ENCODE data around the gene SPOP.

DNA sequence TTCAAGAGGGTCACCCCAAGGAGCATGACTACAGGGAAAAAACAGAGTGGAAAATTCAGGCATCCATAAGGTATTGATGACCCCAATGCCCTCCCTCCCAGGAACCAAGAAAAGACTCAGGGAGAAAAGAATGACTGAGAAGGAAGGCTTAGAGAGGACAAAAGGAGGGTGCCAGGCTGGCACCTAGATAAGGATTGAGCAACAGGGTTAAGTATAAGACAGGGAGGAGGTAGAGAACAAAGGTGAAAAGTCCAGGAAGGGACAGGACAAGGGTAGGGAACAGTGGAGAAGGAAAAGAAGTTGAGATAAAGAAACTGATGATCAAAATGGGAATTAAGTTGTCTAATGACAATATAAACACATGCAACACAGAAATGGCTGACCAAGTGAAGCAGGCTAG is 27.4 kb upstream of the SPOP start:
- TF ChIP-seq, protein P1, sequence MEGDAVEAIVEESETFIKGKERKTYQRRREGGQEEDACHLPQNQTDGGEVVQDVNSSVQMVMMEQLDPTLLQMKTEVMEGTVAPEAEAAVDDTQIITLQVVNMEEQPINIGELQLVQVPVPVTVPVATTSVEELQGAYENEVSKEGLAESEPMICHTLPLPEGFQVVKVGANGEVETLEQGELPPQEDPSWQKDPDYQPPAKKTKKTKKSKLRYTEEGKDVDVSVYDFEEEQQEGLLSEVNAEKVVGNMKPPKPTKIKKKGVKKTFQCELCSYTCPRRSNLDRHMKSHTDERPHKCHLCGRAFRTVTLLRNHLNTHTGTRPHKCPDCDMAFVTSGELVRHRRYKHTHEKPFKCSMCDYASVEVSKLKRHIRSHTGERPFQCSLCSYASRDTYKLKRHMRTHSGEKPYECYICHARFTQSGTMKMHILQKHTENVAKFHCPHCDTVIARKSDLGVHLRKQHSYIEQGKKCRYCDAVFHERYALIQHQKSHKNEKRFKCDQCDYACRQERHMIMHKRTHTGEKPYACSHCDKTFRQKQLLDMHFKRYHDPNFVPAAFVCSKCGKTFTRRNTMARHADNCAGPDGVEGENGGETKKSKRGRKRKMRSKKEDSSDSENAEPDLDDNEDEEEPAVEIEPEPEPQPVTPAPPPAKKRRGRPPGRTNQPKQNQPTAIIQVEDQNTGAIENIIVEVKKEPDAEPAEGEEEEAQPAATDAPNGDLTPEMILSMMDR (IDR thresholded peaks at IDR 0.05), result no peak
- TF ChIP-seq POLR2A (IDR thresholded peaks at IDR 0.05), result no peak
